ENCODE measurements around the gene SEC14L5.

GRCh38 chr16:4927661-4928060 is 30.5 kb upstream of the SEC14L5 start:
- TF ChIP-seq POLR2AphosphoS5 (IDR thresholded peaks at IDR 0.05) (no peak), CTCF (IDR thresholded peaks at IDR 0.05) (no peak), EP300 (IDR thresholded peaks at IDR 0.05) (no peak), POLR2A (IDR thresholded peaks at IDR 0.05) (no peak)

All from suprapubic skin (tissue), 4 donors.